ENCODE measurements around the gene SLC6A16.
"Not testable (repeated sequence)": the region's sequence is repeated elsewhere in the genome, so short reads cannot be mapped to it uniquely, and the experiment has no call there.

The SLC6A16 gene

GRCh38 chr19:49344505-49345423 is 19.8 kb upstream of the SLC6A16 start:
- no peak for DNase-seq (ENCODE audit: low spot score)
- FAIRE-seq = no peak

DNA sequence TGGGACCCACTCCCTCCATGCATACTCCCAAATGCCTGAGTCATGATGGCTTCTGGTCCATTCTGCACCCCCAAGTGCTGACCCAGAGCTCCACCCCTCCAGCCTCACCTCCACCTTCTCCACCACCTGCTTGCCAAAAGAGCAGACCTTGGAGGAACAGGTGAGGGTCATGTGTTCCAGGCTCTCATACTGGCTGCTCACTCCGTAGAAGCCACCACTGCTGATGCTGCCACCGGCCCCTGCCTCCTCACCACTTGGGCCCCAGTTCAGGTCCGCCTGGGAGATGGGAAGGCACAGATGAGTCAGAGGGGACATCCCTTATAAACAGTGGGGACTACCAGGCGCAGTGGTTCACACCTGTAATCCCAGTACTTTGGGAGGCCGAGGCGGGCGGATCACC is 18.1 kb upstream of the SLC6A16 start:
- no peak for FAIRE-seq
- DNase-seq (ENCODE audit: low spot score) = no peak

GRCh38 chr19:49342291-49342721 is 17.3 kb upstream of the SLC6A16 start:
- no peak for DNase-seq (ENCODE audit: low spot score)

GRCh38 chr19:49340865-49341718 is 16.1 kb upstream of the SLC6A16 start:
- FAIRE-seq (no peak), DNase-seq (ENCODE audit: low spot score) (no peak)

More at GRCh38 chr19:49342291-49342721, 17.3 kb upstream of the SLC6A16 start:
- FAIRE-seq = no peak

- no peak for FAIRE-seq
Observed at GRCh38 chr19:49340069-49340864, 15.3 kb upstream of the SLC6A16 start.

GRCh38 chr19:49339301-49340068 is 14.5 kb upstream of the SLC6A16 start:
- DNase-seq (ENCODE audit: low spot score) = no peak
- no peak for FAIRE-seq

More at GRCh38 chr19:49340069-49340864, 15.3 kb upstream of the SLC6A16 start:
- no peak for DNase-seq (ENCODE audit: low spot score)

DNA sequence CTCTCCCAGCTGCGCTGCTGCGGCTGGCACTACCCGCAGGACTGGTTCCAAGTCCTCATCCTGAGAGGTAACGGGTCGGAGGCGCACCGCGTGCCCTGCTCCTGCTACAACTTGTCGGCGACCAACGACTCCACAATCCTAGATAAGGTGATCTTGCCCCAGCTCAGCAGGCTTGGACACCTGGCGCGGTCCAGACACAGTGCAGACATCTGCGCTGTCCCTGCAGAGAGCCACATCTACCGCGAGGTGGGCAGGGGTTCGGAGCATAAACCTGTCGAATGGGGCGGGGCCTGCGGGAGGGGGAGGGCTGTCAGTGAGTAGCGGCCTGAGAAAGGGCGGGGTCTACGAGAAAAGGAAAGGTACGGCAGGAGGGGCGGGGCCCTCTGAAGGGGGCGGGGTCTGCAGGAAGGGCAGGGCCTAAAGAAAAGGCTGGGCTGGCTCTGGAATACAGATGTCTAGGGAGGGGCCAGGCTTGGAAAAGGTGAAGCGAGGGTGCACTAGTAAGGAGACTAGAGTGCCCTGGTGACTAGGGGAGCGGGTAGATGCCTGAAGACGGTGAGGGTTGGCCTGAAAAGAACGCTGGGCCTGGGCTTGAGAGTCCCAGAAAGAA is 13.8 kb upstream of the SLC6A16 start:
- FAIRE-seq (no peak), DNase-seq (ENCODE audit: low spot score) (no peak)

- FAIRE-seq (no peak), DNase-seq (ENCODE audit: low spot score) (no peak)
Observed at GRCh38 chr19:49338023-49338677, 13.2 kb upstream of the SLC6A16 start.

DNA sequence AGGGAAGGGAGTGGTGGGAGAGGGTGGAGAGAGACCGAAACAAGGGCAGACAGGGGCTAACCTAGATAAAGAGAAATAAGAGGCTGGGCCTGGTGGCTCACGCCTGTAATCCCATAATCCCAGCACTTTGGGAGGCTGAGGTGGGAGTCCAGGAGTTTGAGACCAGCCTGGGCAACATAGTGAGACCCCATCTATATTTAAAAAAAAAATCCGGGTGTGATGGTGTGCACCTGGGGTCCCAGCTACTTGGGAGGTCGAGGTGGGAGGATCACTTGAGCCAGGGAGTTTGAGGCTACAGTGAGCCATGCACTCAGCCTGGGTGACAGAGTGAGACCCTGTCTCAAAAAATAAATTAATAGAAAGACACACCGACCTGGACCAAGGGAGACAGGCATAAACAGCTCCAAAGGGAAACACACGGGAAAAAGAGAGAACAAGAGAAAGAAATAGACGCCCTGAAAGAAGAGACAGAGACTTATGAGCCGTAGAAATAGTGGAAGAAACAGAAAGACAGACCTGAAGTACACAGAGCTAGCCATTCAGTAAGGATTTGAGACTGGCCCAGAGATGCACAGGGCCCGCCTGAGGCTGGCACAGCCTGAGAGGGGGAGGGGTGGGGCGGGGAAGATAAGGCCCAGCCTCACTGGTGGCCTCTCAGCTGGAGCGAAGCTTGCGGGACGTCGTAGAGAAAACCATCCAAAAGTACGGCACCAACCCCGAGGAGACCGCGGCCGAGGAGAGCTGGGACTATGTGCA is 12.5 kb upstream of the SLC6A16 start:
- FAIRE-seq (no peak), DNase-seq (ENCODE audit: low spot score) (no peak)

DNA sequence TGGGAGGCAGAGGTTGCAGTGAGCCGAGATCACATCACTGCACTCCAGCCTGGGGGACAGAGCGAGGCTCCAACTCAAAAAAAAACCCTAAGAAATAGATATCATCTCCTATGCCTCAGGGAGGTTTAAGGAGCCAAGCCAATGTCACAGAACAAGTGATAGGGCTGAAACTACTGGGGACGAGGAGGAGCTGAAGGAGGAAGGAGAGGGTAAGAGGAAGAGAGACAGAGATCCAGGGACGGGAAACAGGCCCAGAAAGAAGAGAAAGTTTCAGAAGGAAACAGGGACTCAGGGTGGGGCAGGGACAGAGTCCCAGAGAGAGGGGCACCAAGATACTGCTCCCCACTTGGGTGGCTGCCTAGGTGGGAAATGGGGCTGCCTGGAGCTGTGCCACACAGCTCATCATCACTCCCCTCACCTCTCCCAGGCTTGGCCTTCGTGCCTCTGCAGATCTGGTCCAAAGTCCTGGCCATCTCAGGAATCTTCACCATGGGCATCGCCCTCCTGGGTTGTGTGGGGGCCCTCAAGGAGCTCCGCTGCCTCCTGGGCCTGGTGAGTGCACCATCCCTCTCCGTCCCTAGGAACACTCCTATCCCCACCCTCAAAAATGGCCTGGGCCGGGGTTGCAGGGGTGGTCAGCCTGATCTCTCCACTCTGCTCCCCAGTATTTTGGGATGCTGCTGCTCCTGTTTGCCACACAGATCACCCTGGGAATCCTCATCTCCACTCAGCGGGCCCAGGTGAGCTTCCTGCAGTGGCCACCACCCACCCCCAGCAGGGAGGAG is 11.7 kb upstream of the SLC6A16 start:
- DNase-seq (ENCODE audit: low spot score) = no peak
- FAIRE-seq = no peak

DNA sequence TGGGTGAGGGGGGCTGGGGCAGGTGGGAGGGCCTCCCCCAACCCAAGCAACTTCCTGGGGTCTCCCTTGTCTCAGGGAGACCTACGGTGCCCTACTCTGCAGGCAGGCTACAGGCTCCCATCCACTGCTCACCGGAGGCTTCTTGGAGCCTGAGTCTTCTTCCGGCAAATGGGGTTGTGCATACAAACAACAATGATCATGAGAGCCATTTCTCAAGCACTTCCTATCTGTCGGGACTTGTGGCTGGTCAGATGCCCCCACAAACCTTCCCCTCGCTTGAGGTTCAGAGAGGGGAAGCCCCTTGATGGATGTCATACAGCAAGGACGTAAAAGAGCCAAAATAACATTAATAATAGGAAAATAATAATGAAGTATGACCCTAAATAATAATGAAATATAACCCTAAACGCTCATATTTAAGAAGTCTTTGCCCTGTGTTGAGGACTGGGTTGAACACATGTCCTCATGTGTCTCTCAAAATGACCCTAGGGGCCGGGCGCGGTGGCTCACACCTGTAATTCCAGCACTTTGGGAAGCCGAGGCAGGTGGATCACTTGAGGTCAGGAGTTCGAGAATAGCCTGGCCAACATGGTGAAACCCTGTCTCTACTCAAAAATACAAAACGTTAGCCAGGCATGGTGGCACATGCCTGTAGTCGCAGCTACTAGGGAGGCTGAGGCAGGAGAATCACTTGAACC is 10.9 kb upstream of the SLC6A16 start:
- DNase-seq (ENCODE audit: low spot score) (no peak), FAIRE-seq (no peak)

DNA sequence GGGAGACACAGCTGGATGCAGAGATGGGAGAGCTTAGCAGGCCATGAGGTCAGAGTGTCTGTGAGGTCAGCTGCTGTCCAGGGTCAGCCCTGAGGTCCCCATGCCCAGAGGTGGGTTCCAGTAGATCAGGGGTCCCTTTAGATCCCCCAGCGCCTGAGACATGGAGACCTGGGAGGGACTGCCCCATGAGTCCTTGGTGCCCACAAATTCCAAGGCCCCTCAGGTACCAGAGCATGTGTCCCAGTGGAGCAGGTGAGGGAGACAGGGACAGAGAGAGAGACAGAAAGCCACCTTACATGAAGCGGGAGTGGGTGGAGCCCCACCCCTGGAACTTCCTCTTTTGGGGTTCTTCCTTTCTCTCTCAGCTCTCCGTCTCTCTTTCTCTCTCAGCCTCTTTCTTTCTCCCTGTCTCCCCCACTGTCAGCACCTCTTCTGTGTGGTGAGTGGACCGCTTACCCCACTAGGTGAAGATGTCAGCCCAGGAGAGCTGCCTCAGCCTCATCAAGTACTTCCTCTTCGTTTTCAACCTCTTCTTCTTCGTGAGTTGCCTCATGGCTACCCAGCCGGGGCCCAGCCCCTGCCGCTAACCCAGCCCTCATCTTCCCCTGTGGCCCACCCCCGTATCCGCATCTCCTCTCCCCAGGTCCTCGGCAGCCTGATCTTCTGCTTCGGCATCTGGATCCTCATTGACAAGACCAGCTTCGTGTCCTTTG is 10.2 kb upstream of the SLC6A16 start, which contains the start of gene CD37:
Gene CD37, plus strand, starts transcription at position 336 of the 713 bp plus-strand sequence. Its CDS starts 135 bp downstream, at position 471.
- FAIRE-seq = no peak
- no peak for DNase-seq (ENCODE audit: low spot score)

GRCh38 chr19:49333811-49334288 is 8.9 kb upstream of the SLC6A16 start:
- FAIRE-seq = no peak

DNA sequence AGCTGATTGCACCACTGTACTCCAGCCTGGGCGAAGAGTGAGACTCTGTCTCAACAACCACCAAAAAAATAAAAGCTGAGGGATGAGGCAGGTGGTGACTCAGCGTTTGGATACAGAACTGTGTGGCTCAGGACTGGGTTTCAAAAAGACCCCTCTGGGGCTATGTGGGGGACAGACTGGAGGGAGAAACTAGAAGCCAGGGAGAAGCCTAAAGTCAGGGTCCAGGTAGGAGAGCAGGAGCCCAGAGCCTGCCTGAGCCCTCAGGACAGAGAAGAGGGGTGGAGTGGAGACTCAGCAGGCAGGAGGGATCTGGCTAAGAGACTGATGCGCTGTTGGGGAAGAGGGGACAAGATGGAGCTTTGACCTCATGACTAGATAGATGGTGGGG is 8.4 kb upstream of the SLC6A16 start:
- DNase-seq (ENCODE audit: low spot score) (no peak), FAIRE-seq (no peak)

More at GRCh38 chr19:49333811-49334288, 8.9 kb upstream of the SLC6A16 start:
- DNase-seq (ENCODE audit: low spot score) = no peak

DNA sequence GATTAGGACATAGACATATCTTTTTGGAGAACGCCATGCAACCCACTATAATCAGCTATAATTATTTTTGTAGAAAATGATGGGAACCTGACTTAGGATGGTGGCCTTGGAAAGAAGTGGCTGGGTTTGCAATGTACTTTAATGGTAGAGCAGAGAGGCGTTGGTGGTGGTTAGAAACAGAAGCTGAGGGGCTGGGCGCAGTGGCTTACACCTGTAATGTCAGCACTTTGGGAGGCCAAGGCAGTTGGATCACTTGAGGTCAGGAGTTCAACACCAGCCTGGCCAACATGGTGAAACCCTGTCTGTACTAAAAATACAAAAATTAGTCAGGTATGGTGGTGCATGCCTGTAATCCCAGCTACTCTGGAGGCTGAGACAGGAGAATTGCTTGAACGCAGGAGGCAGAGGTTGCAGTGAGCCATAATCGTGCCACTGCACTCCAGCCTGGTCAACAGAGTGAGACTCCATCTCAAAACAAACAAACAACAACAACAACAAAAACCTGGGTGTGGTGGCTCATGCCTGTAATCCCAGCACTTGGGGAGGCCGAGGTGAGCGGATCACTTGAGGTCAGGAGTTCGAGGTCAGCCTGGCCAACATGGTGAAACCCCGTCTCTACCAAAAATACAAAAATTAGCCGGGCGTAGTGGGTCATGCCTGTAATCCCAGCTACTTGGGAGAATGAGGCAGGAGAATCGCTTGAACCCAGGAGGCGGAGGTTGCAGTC is 7.9 kb upstream of the SLC6A16 start:
- DNase-seq (ENCODE audit: low spot score); FAIRE-seq: not testable (repeated sequence)

DNA sequence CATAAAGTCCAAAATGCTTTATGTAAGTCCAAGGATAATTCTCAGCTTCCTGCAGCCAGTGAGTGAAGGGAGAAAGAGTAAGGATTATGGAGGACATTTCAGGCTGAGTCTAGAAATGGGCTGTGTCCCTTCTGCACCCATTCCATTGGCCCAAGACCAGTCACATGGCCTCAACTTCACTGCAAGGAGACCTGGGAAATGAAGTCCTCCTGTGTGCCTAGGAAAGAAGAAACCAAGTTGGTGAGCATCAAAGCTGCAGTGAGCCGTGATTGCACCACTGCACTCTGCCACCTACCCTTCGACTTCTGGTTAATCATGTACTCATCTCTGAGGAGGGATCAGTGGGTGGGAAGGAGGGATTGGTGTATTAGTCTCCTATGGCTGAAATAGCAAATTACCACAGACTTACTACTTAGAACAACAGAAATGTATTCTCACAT is 6.6 kb upstream of the SLC6A16 start:
- FAIRE-seq (no peak), DNase-seq (ENCODE audit: low spot score) (peak; percentile 16)
